Occipital lobe (tissue), 3 donors: ENCODE measurements around the gene HOXA1. TPM values are rescaled to one million over a fixed set of nuclear protein-coding genes. Genes with fewer than 3 reads are reported as not detected.
"Not testable (repeated sequence)": the region's sequence is repeated elsewhere in the genome, so short reads cannot be mapped to it uniquely, and the experiment has no call there.

Experiments used
- DNase-seq: peaks from one replicate; lab custom pipeline; 2025; lab: John Stamatoyannopoulos, UW
- small RNA-seq: library from RNA; depleted of rRNA; stranded (forward); fragments of <200 nt; gene quantifications from one replicate; pipeline ENCODE3, GENCODE V24; 2014
- total RNA-seq: library from RNA; depleted of rRNA; stranded (reverse); fragments of >200 nt; gene quantifications from one replicate; pipeline ENCODE4 v1.2.3, GENCODE V29; 2014

HOXA1 gene
- total RNA-seq, 1 donor from 2014 or later: not detected

GRCh38 chr7:27046854-27047549, 48.8 kb downstream of the HOXA1 start:
- no peak for DNase-seq

DNA sequence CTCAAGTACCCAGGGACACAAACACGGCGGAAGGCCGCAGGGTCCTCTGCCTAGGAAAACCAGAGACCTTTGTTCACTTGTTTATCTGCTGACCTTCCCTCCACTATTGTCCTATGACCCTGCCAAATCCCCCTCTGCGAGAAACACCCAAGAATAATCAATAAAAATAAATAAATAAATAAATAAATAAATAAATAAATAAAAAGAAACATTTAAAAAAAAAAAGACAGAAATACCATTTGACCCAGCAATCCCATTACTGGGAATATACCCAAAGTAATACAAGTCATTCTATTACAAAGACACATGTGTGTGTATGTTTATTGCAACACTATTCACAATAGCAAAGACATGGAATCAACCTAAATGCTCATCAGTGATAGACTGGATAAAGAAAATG, 49.8 kb downstream of the HOXA1 start:
- DNase-seq: not testable (repeated sequence)

DNA sequence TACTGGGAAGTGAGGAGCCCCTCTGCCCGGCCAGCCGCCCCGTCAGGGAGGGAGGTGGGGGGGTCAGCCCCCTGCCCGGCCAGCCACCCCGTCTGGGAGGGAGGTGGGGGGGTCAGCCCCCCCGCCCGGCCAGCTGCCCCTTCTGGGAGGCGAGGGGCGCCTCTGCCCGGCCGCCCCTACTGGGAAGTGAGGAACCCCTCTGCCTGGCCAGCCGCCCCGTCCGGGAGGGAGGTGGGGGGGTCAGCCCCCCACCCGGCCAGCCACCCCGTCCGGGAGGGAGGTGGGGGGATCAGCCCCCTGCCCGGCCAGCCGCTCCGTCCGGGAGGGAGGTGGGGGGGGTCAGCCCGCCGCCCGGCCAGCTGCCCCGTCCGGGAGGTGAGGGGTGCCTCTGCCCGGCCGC, 50.7 kb downstream of the HOXA1 start:
- DNase-seq: not testable (repeated sequence)

Small RNA genes lying within 50 kb of the gene (small RNA-seq; reads per million reads assigned to genes)
- not detected for gene RF01977

Other genes starting within 250 kb of the HOXA1 start
- gene SKAP2, start 231.4 kb downstream of the HOXA1 start, total RNA-seq: 1.2 TPM
- not detected for gene HOXA2, start 6.7 kb upstream of the HOXA1 start, total RNA-seq
- gene HOXA4, start 34.8 kb upstream of the HOXA1 start, total RNA-seq: not detected
- not detected for gene HOXA5, start 47.7 kb upstream of the HOXA1 start, total RNA-seq
- not detected for gene HOXA6, start 51.8 kb upstream of the HOXA1 start, total RNA-seq
- not detected for gene HOXA3, start 56.6 kb upstream of the HOXA1 start, total RNA-seq
- gene HOXA7, start 60.7 kb upstream of the HOXA1 start, total RNA-seq: not detected
- not detected for gene HOXA9, start 69.5 kb upstream of the HOXA1 start, total RNA-seq
- gene HOXA10, start 78.3 kb upstream of the HOXA1 start, total RNA-seq: not detected
- not detected for gene HOXA11, start 89.2 kb upstream of the HOXA1 start, total RNA-seq
- not detected for gene HOXA13, start 104.1 kb upstream of the HOXA1 start, total RNA-seq
- not detected for gene EVX1, start 146.8 kb upstream of the HOXA1 start, total RNA-seq